DLD1 (cell line): Measurements from ENCODE around the gene SKI.

Experiments
- in situ Hi-C: cut with HindIII; loops from 2 replicates; pipeline ENCODE4 v1.10.0; 2017; ENCODE audit warnings: low sequenced_read_pairs

The SKI gene

DNA sequence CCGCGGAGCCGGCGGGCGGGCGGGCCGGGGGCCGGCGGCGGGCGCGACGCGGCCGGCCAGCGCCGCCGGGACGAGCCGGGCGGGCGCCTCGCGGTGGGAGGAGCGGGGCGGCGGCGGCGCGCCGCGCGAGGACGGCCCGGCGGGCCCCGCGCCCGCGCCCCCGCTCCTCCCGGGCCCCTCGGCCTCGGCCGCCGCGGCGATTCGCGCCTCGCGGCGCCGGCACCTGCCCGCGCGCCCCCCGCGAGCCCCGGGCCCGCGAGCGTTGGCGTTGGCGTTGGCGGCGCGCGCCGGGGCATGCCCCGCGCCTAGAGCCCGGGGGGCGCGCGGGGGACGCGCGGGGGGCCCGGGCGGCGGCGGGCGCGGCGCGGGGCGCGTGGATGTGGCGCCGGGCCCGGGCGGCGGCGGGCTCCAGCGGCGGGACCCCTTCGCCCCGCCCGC is at the start of gene SKI:
Gene SKI (plus strand): TSS at position 163 of the 438 bp plus-strand sequence. CDS start 448 bp downstream, outside the sequence.
- in situ Hi-C loops, result no loop called here

DNA sequence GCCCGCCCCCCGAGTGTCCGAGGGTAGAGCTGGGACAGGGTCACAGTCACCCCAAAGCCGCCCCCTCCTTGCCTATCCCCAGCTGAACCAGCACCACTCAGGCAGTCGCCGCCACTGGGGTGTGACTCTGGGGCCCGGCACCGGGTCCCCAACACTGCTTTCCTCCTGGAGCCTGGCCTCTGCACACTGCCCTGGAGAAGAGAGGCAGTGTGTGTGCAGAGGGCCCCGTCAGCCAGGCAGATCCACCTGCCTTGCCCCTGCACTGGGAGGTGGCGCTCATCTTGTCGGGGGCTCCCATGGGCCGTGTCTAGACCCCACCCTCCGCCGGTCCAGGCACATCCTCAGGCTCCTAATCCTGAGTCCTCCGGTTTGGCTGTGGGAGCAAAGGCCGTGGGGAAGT is 49.2 kb upstream of the SKI start:
- in situ Hi-C loops, result no loop called here

DNA sequence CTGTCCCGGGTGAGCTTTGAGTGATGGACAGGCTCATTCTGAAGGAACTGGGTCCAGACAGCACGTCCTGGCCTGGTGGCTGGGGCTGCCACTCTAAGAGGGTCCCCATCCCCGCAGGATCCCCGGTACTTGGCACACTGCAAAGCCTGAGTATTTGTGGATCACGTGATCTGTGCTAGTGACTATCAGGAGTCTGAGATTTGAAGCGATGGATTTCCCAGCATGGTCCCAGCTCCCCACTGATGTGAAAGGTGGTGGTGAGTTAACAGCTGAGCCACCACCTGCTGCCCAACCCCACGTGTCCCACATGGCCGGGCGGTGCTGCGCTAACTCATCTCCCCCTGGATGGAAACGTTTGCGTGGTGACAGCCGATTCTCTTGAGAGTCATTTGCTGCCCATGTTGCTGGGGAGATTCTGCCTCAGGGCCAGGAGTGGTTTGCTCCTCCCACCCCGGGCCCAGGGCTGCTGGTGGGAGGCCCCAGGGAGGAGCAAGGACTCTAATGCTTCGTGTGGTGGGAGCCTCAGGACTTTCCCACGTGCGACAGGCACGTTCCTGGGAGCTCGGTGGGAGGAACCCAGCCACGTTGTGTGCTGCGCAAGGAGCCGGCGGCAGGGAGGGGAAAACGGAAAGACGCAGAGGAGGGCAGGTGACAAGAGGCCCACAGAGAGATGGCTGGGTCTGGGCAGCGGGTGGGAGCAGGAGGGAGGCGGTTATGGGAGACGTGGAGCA is 48.7 kb upstream of the SKI start:
- in situ Hi-C loops, result no loop called here

DNA sequence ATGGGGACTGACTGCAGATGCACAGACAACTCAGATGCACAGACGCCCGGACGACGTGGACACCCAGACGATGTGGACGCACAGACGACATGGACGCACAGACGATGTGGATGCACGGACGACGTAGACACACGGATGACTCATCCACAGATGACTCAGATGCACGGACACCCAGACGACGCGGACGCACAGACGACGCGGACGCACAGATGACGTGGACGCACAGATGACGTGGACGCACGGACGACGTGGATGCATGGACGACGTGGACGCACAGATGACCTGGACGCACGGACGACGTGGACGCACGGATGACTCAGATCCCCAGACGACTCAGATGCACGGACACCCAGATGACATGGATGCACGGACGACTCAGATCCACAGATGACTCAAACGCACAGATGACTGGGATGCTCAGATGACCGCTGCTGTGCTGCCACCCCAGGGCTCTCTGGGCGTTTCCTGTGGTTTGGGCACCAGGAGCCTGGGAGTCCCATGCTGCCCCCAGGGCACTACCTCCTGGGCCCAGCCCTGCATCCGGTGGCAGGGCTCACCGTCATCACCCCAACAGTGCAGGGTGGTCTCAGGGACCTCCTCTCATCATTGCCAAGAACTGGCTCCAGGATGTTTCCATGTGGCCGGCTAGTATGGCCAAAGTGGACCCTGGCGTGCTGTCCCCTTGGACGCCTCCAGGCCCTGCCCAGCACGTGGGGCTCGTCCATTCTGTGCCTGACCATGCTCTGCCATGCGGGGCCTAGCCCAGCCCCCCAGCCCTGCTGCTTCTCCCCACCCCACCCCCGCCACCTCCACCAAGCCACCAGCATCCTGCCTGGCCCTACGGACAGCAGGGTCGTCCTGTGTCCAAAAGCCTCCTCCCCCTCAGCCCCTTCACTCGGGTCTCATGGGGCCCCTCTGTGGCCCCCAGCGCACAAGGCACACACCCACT is 47.5 kb upstream of the SKI start:
- in situ Hi-C loops, result no loop called here

DNA sequence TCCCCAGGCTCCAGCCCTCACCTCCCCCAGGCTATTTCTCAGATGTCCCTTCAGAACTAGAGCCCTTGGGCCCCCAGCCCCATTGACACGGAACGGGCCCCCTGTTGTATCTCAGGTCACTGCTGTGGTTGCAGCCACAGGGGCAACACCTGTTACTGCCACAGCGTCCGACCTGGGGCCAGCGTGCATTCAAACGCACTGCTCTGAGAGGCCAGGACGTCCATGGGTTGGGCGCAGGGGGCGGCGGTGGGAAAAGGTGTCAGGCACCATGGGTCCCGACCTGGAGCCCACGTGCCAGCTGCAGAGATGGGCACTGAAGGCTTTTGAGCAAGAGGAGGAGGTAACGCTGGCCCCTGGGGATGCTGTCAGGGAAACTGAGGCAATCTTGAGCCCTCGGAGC is 46.8 kb upstream of the SKI start:
- in situ Hi-C loops, result no loop called here

DNA sequence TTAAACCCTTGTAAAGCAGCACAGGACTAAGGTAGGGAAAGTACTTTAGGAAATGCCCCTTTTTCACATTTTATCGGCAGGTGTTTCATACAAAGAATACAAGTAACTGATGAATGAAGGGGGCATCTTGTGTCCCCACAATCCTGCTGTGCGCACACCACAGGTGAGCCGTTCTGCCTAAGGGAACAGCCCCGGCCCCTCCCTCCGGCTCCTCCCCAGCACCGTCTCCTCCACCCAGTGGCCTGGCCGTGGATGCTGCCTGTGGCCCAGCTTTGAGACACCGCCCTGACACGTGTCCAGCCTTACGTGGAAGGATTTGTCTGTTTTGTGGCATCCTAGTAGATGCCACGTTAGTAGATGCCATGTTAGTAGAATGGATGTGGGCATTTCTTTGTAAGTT is 46.4 kb upstream of the SKI start:
- in situ Hi-C loops, result no loop called here

DNA sequence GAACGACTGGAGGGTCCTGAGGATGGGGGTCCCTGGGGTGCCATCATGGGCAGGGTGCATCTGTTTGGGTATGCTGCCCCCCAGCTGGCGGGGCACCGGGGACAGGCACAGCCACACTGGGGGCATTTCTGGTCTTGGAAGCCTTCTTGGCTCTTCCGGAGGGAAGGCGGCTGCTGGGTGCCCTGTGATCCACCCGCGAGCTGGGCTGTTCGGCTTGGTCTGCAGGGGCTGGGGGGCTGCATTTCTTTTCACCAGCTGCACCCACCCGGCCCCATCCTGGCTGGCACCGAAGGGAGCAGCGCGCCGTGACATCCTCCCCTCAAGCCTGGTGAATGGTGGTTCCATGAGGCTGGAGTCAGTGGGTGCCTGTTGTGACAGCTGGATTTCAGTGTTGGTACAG is 45.7 kb upstream of the SKI start:
- in situ Hi-C loops, result no loop called here

DNA sequence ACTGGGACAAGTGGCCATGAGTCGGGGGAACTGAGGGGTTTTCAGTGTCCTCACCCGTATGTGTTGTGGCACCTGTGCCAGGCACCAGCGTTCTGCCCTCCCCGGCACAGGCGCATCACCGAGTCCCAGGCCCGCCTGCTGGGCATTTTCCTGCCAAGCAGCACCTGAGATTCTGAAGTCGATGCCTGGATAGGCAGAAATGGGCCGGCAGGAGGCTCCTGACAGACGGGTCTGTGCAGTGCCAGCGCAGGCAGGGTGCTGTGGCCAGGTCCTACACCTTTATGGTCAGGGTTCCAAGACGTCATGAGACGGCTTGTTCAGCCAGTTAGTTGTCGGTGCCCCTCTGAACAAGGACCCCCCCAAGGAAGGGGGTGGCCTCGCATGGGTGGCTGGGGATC is 44.2 kb upstream of the SKI start:
- in situ Hi-C loops, result no loop called here

DNA sequence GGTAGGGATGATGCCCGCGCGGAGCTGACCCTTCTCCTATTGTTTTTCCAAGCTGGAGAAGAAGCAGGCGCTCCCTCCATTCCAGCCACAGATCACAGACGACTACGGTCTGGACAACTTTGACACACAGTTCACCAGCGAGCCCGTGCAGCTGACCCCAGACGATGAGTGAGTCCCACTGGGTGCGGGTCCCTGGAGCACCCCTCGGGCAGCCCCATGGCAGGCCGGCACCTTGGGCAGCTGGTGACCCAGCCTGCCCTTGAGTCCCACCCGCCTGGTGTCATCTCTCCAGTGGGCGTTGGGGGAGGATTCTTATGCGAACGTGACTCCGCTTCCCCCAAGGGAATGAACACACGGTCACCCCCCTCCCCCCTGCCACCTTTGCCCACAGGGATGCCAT is 43.6 kb upstream of the SKI start:
- in situ Hi-C loops, result no loop called here

DNA sequence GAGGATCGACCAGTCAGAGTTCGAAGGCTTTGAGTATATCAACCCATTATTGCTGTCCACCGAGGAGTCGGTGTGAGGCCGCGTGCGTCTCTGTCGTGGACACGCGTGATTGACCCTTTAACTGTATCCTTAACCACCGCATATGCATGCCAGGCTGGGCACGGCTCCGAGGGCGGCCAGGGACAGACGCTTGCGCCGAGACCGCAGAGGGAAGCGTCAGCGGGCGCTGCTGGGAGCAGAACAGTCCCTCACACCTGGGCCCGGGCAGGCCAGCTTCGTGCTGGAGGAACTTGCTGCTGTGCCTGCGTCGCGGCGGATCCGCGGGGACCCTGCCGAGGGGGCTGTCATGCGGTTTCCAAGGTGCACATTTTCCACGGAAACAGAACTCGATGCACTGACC is 43.2 kb upstream of the SKI start:
- in situ Hi-C loops, result no loop called here

DNA sequence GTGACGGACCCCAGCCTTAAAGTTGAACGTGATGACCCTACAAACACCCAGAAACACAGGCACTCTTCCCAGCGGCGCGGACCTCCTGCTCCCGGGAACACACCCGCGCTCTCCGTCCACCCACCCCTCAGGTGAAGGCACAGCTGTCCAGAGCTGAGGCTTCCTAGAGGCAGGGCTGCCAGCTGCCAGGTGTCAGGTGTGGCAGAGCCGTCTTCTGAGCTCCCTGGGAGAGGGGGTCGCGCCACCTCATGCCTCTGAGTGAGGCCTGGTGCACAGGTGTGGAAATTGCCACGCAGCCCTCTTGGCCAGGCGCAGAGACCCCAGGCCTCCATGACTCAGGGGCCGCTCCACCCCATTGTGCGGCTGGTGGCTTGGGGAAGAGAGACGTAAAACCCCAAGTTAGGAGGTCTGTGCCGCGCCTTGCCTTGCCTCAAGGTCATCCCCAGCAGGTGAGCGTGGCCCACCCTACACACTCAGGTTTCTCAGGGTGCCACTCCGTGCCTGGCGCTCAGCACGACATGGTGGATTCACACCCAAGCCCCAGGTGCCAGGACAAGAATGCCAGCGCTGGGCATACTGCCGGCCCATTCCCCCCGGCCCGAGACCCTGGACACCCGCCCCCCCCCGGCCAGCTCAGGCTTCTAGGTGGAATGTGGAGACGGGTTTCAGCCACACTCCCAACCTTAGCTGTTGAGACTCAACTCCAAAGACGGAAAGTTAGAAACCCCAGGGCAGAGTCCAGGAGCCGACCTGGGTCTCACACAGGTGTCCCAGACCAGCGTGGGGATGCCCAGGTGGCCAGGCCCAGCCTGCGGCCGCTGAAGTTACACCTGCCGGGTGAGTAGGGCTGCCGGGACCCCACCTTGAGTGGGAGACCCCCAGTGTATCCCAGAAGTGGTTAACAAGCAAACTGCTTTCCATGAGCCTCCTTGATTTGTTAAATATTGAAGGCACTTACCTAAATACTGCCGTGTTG is 42.0 kb upstream of the SKI start:
- in situ Hi-C loops, result no loop called here

DNA sequence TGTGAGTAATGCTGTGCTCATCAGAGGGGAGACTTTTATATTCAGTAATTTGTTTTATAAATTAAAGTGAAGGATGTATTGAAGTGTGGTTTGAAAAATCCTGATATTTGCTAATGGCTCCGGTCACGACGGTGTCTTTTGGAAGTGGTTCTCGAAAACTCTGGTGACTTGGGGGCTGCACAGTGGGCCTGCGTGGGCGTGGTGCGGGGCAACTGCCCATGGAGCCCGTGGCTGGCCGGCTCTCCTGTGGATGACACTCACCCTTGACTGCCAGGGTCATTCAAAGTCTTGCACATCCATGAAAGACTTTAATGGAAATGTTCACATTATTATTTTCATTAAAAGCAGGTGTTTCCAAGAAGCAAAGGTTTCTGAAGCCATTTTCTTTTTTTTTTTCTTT is 41.2 kb upstream of the SKI start:
- in situ Hi-C loops, result no loop called here

DNA sequence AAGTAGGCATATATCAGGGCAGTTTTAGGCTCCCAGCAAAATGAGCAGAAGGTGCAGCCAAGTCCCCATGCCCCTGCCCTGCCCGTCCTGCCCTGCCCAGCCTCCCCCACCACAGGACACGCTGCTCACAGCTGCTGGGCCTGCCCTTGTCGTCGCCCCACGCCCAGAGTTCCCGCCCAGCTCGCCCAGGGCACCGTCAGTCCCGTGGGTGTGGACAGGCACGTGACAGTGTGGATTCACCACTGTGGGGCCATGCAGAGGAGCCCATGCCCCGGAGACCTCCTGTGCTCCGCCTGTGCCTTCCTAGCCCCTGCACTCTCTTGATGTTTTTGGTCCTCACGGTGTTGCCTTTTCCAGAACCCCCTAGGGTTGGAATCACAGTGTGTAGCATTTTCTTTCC is 40.5 kb upstream of the SKI start:
- in situ Hi-C loops, result no loop called here

DNA sequence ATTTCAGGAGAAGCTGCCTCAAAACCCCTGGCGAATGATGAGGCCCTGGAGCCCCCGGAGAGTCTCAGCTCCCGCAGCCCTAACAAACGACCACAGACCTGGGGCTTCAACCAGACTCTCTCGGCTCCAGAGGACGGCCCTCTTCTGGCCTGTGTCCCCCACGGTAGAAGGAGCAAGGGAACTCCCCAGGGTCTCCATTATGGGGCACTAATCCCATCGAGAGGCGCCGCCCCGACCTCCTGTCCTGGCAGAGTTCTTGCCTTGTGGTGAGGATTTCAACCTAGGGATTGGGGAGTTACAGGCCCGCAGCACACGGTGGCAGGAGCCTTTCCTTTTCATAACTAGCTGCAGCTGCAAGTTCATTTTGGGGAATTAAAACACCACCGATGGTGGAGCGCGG is 39.8 kb upstream of the SKI start:
- in situ Hi-C loops, result no loop called here

DNA sequence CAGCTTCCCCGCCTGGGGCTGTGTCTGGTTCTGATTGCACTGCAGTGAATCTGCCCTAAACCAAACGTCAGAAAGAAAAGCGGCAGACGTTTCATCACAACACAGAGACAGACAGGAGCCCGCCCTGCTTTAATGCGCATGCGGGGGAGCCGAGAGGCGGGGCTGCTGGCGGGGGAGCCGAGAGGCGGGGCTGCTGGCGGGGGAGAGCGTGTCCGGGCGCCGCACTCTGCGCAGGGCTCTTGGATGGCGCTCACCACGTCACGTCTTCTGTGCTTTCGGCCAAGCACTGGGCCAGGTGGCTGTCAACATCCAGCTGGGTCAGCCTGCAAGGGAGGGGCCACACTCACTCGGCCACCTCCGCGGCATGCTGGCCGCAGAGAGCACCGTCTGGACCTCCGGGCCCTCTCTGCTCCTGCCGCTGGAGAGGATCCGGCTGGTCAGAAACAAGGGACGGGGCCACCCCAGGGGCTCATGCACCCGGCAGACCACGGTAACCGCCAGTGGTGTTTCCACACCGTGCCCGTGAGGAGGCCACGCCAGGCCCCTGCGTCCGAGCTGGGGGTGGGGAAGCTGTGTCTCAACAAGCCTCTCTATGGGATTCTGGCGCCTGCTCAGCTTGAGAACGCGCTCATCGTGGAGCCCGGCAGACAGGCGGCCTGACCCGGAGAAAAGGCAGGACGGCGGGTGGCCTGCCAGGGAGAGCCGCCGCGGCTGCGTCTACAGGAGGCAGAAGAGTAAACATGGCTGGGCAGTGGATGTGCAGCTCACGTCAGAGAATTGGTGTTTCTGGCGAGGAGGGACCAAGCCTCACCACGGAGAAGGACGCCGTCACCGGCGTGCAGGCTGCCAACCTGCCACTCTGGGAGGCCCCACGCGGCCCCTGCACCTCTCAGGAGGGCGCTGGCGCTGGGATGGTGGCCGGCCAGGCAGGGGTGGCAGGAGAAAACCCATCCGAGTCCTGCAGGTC is 38.4 kb upstream of the SKI start:
- in situ Hi-C loops, result loop anchor here (10.0 kb wide), 3 partner anchors 85 to 205 kb away; partner anchors contain the start of genes MORN1 and RER1

DNA sequence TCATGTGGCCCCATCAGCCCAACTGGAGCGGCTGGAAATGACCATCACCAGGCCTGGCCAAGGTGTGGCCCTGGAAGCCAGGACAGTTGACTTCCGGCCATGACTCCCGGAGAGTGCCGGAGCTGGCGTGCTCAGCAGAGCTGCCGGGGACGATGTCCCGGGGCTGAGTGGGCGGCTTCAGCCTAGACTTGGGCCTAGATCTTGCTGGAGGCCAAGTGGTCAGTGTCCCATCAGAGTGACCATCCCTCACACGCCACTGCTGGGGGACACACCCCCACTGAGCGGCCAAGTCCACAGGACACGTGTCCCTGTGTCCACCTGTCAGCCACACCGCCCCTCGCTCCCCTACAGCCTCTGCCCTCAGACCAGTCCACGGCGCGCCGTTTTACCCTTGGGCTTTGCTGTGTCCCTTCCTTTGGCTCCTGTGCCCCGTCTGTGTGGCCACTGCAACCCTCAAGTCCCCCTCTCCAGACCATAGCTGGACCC is 37.6 kb upstream of the SKI start:
- in situ Hi-C loops, result loop anchor here (10.0 kb wide), 3 partner anchors 84 to 204 kb away; partner anchors contain the start of genes MORN1 and RER1

DNA sequence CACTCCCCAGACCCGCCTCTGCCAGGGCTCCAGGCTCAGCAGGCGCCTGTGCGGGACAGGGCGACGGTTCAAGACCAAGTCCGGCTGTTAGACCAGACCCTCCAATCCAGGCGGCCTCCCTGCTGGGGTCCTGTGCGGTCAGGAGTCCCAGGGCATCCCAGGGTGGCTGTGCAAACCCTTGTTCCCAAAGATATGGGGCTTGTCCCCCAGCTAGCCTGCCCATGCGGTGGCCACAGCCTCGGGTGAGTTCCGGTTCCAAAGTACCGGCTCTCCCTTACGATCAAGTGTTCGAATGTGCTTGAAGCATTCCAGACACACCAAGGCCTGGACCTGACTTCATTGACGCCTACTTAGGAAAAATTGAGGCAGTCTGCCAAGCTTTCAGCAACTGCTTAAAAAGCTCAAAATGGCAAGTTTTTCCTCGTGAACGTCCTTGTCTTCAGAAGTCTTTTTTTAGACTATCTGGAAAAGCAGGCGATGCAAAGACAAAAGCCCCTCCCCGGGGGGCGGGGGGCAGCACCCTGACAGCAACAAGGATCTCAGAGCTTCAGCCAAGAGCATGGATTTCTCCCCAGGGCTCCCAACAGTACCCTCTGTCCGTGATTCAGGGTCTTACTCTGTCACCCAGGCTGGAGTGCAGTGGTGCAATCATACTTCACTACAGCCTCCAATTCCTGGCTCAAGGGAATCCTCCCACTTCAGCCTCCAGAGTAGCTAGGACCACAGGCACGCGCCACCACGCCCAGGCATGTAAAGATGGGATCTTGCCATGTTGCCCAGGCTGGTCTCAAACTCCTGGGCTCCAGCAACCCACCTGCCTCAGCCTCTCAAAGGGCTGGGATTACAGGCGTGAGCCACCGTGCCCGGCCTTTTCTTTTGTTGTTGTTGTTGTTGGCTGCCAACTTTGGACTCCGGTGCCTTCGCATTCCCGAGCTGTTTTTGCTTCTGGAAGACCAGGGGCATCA is 35.8 kb upstream of the SKI start:
- in situ Hi-C loops, result loop anchor here (10.0 kb wide), 3 partner anchors 82 to 202 kb away; partner anchors contain the start of genes MORN1 and RER1
